Thyroid gland (tissue), 4 donors: ENCODE results near the gene MYO1G.
A peak's percentile ranks its signal among the peaks of the same experiment; 100 is the strongest.

ENCODE experiments used
- POLR2A ChIP-seq, 2 donors: fragments of 450-650 bp; IDR thresholded peaks; one replicate each; pipeline ENCODE4 v1.6.1; 2017; ENCODE audit warnings: antibody characterized with exemption in 2 of 2, mild to moderate bottlenecking in 2 of 2, moderate library complexity in 1 of 2
- TF ChIP-seq, protein P1 (sequence below), 6 experiments: fragments of 200-600 bp in 3 of 6; fragments of 450-650 bp in 3 of 6; sonication (generic) in 3 of 6; IDR thresholded peaks; one replicate each; pipeline ENCODE4 v1.5.1; 2016 to 2019; ENCODE audit warnings: antibody characterized with exemption in 6 of 6, mild to moderate bottlenecking in 2 of 6, inconsistent platforms in 1 of 6, moderate library complexity in 1 of 6

DNA sequence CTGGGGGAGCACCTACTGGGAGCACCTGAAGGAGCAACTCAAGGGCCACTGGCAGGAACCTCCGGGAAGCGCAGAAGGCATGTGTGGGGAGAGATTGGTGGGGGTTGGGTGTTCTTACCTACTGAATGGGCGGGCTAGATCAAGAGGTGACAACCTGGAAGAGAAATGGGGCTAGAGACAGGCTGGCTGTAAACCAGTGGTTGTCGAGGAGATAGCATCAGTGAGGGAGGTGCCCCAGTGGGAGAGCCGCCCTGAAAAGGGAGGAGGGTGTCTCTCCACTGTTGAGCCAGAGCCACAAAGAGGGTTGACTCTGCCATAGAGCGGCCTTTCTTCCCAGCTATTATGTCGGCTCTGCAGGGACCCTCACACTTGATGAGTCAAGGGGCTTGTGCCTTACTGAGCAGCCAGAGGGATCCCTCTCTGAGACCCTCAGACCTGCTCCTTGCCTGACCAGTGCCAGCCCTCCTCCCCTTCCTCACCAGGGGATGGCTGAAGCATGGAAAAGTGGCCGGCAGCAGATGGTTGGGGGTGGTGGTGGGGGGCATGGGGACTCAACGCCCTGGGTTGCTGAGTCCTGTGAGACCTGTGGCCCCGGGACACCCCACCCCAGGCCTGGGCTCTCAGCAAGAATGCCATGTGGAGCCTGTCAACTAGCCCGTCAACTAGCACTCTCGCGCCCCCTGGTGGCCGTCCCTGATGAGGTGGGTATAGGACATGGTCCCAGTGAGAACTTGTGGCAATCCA lies 57.0 kb downstream of the MYO1G start:
- TF ChIP-seq, protein P1, sequence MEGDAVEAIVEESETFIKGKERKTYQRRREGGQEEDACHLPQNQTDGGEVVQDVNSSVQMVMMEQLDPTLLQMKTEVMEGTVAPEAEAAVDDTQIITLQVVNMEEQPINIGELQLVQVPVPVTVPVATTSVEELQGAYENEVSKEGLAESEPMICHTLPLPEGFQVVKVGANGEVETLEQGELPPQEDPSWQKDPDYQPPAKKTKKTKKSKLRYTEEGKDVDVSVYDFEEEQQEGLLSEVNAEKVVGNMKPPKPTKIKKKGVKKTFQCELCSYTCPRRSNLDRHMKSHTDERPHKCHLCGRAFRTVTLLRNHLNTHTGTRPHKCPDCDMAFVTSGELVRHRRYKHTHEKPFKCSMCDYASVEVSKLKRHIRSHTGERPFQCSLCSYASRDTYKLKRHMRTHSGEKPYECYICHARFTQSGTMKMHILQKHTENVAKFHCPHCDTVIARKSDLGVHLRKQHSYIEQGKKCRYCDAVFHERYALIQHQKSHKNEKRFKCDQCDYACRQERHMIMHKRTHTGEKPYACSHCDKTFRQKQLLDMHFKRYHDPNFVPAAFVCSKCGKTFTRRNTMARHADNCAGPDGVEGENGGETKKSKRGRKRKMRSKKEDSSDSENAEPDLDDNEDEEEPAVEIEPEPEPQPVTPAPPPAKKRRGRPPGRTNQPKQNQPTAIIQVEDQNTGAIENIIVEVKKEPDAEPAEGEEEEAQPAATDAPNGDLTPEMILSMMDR (IDR thresholded peaks at IDR 0.05) = peak; percentile 60 to 85 (median 74)
- TF ChIP-seq POLR2A (IDR thresholded peaks at IDR 0.05) = no peak
